Kidney tubule cell (primary cell): ENCODE data around the gene GPC2.

Experiments
- DNase-seq: peaks from one replicate; pipeline ENCODE4 v3.0.0-alpha.2; 2018; ENCODE audit warnings: low spot score

GPC2 gene

DNA sequence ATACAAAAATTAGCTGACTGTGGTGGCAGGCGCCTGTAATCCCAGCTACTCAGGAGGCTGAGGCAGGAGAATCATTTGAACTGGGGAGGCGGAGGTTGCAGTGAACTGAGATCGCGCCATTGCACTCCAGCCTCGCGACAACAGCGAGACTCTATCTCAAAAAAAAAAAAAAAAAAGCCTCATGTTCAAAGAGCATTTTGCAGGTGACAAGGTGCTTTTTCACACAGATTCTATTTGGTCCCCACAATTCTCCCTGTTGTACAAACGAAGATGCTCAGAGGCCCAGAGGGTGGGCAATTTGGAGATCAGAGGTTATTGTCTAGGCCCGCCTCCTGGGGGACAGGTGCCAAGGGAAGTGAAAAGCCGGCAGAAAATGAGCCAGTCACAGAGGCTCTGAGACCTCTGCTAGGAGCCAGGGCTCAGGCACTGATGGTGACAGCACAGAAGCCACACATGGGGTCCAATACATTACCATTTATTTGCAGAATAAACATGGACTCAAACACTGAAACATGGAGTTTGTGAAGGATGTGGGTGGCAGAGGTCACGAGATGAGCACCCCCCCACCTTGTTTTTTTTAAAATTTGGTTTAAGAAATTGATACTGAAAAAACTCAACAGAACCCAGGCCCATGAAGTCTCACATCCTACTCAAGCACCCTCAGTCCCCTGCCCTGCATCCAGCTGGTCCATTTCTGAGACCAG is 7.9 kb downstream of the GPC2 start:
- no peak for DNase-seq

GRCh38 chr7:100167912-100168323 is 9.3 kb downstream of the GPC2 start:
- DNase-seq: no peak

DNA sequence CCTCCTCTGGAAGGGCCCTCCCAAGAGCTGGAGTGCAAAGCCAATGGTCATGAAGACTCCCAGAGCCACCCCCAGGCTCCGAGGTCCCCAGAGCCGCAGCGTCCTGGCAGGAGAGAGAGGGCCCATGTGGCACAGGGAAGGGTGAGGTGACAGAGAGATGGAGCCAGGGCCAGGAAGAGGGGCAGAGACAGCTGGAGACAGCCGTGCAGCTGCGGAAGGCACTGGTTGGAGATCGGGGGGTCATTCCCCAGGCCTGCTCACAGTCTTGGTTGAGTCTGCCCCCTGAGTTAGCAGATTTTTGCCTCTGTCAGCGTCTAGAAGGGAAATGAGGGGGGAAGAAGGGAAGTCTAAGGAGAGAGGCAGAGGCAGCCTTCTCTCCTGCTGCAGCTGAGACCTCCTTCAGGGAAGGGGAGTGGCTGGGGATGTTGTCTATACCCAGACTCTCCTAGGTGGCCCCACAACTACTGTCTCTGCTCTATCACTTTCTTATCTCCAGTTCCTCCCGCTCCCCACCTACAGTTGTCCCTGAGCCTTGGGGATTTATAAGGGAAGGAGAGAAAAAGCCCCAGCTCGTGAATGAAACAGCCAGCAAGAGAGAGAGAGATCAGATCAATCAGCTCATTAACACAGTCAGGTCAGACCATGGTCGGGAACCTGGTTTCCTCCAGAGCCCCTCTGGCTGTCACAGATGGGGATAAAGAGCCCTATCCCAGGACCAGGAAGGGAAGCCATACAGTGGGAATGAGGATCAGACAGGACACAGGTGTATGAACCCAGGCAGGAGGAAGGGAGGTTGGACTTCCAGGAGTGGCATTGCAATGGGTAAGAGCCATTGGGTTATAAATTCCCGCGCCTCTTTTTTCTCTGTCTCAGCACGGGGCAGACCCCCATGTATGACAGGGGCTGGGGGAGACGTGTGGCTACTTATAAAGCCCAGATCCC is 9.9 kb downstream of the GPC2 start:
- no peak for DNase-seq

- DNase-seq: no peak
Observed at GRCh38 chr7:100166317-100166940, 10.8 kb downstream of the GPC2 start.

- no peak for DNase-seq
Observed at GRCh38 chr7:100163871-100164270, 13.3 kb downstream of the GPC2 start.

DNA sequence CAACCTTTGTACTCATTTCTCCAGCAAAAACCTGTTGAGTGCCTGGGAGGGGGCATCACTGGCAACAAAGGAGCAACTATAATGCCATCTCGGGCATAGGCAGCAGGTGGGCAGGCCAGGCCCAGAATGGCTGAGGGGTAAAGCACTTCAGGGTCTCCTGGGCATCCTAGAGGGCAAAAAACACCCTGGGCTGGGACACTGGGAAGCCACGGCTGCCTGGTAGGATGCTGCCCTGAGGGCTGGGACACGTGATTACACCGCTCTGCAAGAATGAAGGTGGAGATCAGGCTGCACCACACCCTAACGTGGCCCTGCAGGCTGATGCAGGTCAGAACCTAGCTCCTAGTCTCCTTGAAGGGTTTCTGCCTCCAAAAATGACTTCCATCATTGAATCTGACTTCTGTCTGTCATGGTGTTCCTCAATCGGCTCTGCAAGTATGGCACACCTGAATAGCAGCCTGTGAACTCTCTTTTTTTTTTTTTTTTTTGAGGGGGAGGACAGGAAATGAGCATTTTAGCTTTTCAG is 14.1 kb downstream of the GPC2 start:
- DNase-seq: peak; percentile 39

DNA sequence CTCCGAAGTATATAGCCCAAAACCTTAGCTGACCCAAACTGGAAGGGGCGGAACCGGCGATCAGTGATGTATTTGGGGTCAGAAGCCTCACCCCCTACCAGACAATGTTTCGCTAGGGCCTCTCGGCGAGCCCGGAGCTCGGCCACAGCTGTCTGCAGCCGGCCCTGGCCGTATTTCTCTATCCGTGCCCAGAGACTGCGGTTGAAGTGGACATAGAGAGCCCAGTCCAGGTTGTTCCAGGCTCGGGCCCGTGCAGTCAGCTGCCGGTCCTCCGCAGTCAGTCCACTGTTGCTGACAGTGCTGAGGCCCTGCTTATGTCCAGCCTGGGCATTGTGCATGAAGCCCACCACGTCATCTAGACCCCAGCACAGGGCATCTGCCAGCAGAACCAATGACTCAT is 17.1 kb downstream of the GPC2 start:
- DNase-seq: no peak

- no peak for DNase-seq
Observed at GRCh38 chr7:100159099-100159623, 18.0 kb downstream of the GPC2 start.

GRCh38 chr7:100158229-100159098 is 18.7 kb downstream of the GPC2 start, which contains the start of gene TRAPPC14:
Gene TRAPPC14 (minus strand): TSS chr7:100158723. CDS start chr7:100158499, 224 bp downstream.
- peak; percentile 82 for DNase-seq

DNA sequence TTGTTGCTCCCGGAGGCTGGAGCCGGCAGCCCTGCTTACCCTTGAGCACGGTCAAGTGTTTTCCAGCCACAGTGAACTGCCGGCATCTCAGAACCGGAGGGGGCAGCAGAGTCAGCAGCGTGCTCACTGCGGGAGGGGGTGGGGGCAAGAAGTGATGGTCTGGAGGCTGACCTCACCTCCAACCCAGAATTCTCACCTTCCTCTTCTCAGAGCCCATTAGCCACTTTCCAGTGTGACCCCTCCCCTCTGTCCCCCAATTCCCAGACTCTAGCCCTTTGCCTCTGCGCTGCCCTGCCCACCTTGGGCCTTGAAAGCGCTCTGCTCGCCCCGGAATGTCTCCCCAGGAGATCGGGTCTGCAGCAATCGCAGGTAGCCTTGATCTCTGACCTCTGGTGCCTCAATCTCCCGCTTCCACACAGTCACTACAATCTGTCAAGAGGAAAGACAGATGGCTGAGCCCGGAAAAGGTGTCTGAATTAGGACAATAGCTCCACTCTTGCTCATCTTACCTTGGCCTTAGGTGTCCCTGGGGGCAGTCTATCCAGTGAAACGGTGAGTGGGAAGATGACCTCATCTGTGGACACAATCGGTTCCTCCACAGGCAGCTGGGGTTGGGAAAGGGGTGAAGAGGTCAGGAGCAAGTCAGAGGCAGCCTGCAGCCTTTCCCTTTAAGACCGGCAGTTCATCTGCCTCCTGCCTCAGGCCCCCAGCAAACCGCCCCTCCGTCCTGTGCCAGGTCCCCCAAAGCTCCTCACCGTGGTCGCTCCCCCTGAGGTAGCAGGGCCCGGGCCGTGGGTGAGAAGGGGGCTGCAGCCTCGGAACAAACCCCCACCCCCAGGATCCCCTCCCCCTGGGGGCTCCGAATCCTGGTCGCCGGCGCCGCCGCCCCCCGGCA is 19.6 kb downstream of the GPC2 start:
- peak; percentile 94 for DNase-seq

- DNase-seq: no peak
Observed at GRCh38 chr7:100157069-100157333, 20.2 kb downstream of the GPC2 start.

- DNase-seq: no peak
Observed at GRCh38 chr7:100156331-100157068, 20.7 kb downstream of the GPC2 start.

DNA sequence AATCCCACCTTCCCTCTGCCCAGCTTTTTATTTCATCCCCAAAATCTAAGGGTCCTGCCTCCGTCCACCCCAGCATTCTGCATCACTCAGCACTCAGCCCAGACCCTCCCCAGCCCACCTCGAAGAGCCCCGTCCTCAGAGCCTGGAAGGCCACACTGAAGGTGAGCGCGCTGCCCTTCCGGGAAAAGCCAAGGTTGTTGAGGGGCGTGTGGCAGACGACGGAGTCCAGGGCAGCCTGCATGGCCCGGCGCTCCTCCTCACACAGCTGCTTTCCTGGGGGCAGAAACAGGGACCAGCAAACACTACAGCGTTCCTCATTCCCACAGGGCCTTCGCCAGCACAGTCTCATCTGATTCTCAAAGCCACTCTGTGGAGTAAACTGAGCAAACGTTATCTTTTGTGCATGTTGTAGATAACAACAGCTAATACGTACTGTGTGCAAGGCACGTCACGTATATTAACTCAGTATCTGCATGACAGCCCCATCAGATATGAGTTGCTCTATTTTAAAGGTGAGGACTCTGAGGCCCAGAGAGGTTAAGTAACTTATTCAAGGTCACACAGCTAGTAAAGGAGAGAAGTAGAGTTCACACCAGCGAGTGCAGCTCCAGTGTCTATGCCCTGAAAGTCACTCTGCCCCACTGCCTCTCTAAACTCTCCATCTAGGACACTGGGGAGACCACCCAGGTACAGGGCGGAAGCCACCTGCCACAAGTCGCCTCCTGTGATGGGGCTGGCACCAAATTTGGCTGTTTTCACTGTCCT is 21.4 kb downstream of the GPC2 start:
- no peak for DNase-seq

GRCh38 chr7:100154651-100155491 is 22.3 kb downstream of the GPC2 start:
- no peak for DNase-seq

DNA sequence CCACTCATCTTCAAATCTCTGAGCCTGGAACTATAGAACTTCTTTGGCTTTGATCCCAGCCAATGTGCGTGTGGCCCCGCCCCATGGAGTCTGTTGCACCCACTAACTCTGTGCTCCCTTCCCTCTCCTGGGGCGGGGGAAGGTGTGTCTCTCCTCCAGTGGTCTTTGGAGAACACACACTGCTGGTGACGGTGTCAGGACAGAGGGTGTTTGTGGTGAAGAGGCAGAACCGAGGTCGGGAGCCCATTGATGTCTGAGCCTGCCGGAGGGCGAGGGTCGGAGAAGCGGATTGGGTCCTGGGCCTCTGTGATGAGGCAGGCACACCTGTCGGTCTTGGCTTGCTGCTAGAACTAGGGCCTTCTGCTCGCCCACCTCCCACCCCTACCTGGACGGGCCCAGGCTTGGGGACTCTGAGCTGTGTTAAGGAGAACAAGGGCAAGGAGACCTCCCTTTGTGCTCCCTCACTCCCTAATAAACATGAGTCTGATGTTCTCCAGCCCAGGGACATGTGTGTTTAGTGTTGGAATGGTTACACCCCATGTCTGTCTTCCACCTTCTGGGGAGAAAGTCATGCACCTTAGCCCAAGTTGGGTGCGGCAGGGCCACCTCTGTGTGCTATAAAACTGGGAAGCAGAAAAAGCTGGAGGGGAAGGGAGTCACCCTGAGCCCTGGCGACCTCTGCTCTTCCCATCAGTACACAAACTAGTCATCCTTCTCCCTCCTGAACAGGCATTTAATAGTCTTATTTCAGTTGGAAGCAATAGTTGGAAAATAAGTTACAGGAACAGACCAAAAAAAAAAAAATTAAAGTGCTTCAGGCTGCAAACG is 23.3 kb downstream of the GPC2 start:
- DNase-seq: no peak

GRCh38 chr7:100152937-100153666 is 24.1 kb downstream of the GPC2 start:
- no peak for DNase-seq
